SK-N-SH (cell line): ENCODE data around the gene SLC13A4.

Experiments used
- MAX ChIP-seq: IDR thresholded peaks from 2 replicates; pipeline ENCODE4 v1.4.0; 2012; ENCODE audit warnings: low read depth
- POLR2AphosphoS5 ChIP-seq: IDR thresholded peaks from 2 replicates; pipeline ENCODE4 v1.6.1; 2012; ENCODE audit warnings: low read depth, low read length
- RCOR1 ChIP-seq: fragments of 150-350 bp; IDR thresholded peaks from 2 replicates; pipeline ENCODE4 v1.6.1; 2017; ENCODE audit warnings: antibody characterized with exemption, low read length
- TF ChIP-seq, protein P1 (sequence below): IDR thresholded peaks from 2 replicates; pipeline ENCODE4 v1.4.0; 2012; ENCODE audit warnings: low read depth, borderline replicate concordance
- TF ChIP-seq, protein P2 (sequence below): fragments of 200-600 bp; sonication (generic); IDR thresholded peaks from 2 replicates; pipeline ENCODE4 v1.6.1; 2017; ENCODE audit warnings: antibody characterized with exemption, mild to moderate bottlenecking, moderate library complexity

DNA sequence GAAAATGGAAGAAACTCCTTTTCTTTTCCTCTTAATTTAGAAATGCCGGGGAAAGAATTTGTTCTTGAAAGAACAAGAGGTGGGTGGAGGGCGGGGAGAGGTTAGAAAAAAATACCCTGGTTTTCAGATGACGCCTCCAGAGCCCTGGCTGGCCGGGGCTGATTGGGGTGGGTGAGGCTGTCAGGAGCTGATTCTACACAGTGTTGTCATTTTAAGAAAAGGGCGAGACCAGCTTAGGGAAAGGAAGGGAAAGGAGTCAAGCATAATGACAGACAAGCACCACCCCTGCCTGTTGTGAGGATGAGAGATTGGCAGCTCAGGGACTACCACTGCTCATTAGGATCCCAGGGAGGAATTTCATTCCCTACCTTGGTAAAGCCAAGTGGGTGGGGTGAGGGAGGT lies 30.5 kb upstream of the SLC13A4 start:
- TF ChIP-seq, protein P1, sequence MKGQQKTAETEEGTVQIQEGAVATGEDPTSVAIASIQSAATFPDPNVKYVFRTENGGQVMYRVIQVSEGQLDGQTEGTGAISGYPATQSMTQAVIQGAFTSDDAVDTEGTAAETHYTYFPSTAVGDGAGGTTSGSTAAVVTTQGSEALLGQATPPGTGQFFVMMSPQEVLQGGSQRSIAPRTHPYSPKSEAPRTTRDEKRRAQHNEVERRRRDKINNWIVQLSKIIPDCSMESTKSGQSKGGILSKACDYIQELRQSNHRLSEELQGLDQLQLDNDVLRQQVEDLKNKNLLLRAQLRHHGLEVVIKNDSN, result no peak
- TF ChIP-seq MAX, result no peak
- TF ChIP-seq, protein P2, sequence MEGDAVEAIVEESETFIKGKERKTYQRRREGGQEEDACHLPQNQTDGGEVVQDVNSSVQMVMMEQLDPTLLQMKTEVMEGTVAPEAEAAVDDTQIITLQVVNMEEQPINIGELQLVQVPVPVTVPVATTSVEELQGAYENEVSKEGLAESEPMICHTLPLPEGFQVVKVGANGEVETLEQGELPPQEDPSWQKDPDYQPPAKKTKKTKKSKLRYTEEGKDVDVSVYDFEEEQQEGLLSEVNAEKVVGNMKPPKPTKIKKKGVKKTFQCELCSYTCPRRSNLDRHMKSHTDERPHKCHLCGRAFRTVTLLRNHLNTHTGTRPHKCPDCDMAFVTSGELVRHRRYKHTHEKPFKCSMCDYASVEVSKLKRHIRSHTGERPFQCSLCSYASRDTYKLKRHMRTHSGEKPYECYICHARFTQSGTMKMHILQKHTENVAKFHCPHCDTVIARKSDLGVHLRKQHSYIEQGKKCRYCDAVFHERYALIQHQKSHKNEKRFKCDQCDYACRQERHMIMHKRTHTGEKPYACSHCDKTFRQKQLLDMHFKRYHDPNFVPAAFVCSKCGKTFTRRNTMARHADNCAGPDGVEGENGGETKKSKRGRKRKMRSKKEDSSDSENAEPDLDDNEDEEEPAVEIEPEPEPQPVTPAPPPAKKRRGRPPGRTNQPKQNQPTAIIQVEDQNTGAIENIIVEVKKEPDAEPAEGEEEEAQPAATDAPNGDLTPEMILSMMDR, result no peak
- no peak for TF ChIP-seq RCOR1
- TF ChIP-seq POLR2AphosphoS5, result no peak
